Hepatocyte (in vitro differentiated cells): ENCODE measurements around the gene TEX51. TPM values are rescaled to one million over a fixed set of nuclear protein-coding genes. Genes with fewer than 3 reads are reported as not detected.

Experiments
- DNase-seq: peaks from one replicate; pipeline ENCODE4 v3.0.0-alpha.2; 2016; ENCODE audit warnings: low spot score
- H2AFZ ChIP-seq: fragments of 200-600 bp; sonication (generic); 2 replicates; pipeline ENCODE4 v1.6.0; 2016; ENCODE audit warnings: antibody characterized with exemption, mild to moderate bottlenecking
- H3K27ac ChIP-seq: fragments of 200-600 bp; sonication (generic); 2 replicates; pipeline ENCODE4 v1.5.1; 2016; ENCODE audit warnings: mild to moderate bottlenecking
- H3K27me3 ChIP-seq: fragments of 200-600 bp; sonication (generic); 2 replicates; pipeline ENCODE4 v1.6.1; 2016
- H3K36me3 ChIP-seq: fragments of 200-600 bp; sonication (generic); replicated peaks from 2 replicates; pipeline ENCODE4 v1.5.1; 2016; ENCODE audit warnings: low read depth; ENCODE audit not compliant: insufficient read depth
- H3K4me1 ChIP-seq: fragments of 200-600 bp; sonication (generic); 2 replicates; pipeline ENCODE4 v1.5.1; 2016; ENCODE audit warnings: mild to moderate bottlenecking, moderate library complexity; ENCODE audit not compliant: insufficient read depth
- H3K4me2 ChIP-seq: fragments of 200-600 bp; sonication (generic); 2 replicates; pipeline ENCODE4 v1.6.0; 2016
- H3K4me3 ChIP-seq: fragments of 200-600 bp; sonication (generic); 2 replicates; pipeline ENCODE4 v1.5.1; 2016; ENCODE audit warnings: mild to moderate bottlenecking
- H3K79me2 ChIP-seq: fragments of 200-600 bp; sonication (generic); 2 replicates; pipeline ENCODE4 v1.6.0; 2017; ENCODE audit warnings: mild to moderate bottlenecking
- H3K9me2 ChIP-seq: fragments of 200-600 bp; sonication (generic); replicated peaks from 2 replicates; pipeline ENCODE4 v1.6.0; 2017; ENCODE audit warnings: mild to moderate bottlenecking; ENCODE audit not compliant: insufficient read depth
- H3K9me3 ChIP-seq: fragments of 200-600 bp; sonication (generic); 2 replicates; pipeline ENCODE4 v1.5.1; 2016; ENCODE audit warnings: low read depth, mild to moderate bottlenecking
- H4K20me1 ChIP-seq: fragments of 200-600 bp; sonication (generic); 2 replicates; pipeline ENCODE4 v1.6.0; 2016; ENCODE audit warnings: mild to moderate bottlenecking; ENCODE audit not compliant: insufficient read depth, poor library complexity, severe bottlenecking
- EZH2 ChIP-seq: fragments of 200-600 bp; sonication (generic); IDR thresholded peaks from 2 replicates; pipeline ENCODE4 v1.6.1; 2016; ENCODE audit warnings: antibody characterized with exemption, mild to moderate bottlenecking, borderline replicate concordance
- EZH2phosphoT487 ChIP-seq: fragments of 200-600 bp; sonication (generic); IDR thresholded peaks from one replicate; pipeline ENCODE4 v1.6.1; 2018; ENCODE audit warnings: antibody characterized with exemption, mild to moderate bottlenecking, low read depth, moderate library complexity; ENCODE audit not compliant: unreplicated experiment, severe bottlenecking
- WGBS: methylation state at CpG from one replicate; pipeline ENCODE4 v1.1.6; 2016; ENCODE audit warnings: low lambda C conversion rate; ENCODE audit errors: missing lambda C conversion rate; 5-methylcytosine and 5-hydroxymethylcytosine counted together
- polyA plus RNA-seq: library from polyadenylated mRNA; unstranded; fragments of >200 nt; fragmentation: Nextera tagmentation; extraction: Ambion mirVana; gene quantifications from 2 replicates; pipeline ENCODE4 v1.2.1, GENCODE V29; 2016
- total RNA-seq: library from RNA; depleted of rRNA; stranded (reverse); fragments of >200 nt; gene quantifications from 2 replicates; pipeline ENCODE4 v1.2.3, GENCODE V29; 2014
- TF ChIP-seq, protein P1 (sequence below): fragments of 200-600 bp; sonication (generic); IDR thresholded peaks from 2 replicates; pipeline ENCODE4 v1.5.1; 2016; ENCODE audit warnings: antibody characterized with exemption, mild to moderate bottlenecking; ENCODE audit not compliant: poor library complexity

TEX51 gene
- total and polyA plus RNA-seq, 2 experiments from 2014 or later = not detected

- Histone ChIP-seq H3K9me2 (no peaks in the 10 kb centered on the region), H3K27me3 (no peaks in the 10 kb centered on the region), H3K4me1 (peaks cover 6% of the 10 kb centered on the region), H3K36me3 (no peaks in the 10 kb centered on the region), H2AFZ (peak overlapping the region; percentile 63), H3K4me3 (no peak overlapping the region), H4K20me1 (no peaks in the 10 kb centered on the region), H3K79me2 (no peaks in the 10 kb centered on the region), H3K9me3 (no peaks in the 10 kb centered on the region), H3K27ac (no peak overlapping the region), H3K4me2 (peak overlapping the region; percentile 84)
- 91% methylated on average over 18 of the region's 18 CpGs for WGBS
- TF ChIP-seq, protein P1, sequence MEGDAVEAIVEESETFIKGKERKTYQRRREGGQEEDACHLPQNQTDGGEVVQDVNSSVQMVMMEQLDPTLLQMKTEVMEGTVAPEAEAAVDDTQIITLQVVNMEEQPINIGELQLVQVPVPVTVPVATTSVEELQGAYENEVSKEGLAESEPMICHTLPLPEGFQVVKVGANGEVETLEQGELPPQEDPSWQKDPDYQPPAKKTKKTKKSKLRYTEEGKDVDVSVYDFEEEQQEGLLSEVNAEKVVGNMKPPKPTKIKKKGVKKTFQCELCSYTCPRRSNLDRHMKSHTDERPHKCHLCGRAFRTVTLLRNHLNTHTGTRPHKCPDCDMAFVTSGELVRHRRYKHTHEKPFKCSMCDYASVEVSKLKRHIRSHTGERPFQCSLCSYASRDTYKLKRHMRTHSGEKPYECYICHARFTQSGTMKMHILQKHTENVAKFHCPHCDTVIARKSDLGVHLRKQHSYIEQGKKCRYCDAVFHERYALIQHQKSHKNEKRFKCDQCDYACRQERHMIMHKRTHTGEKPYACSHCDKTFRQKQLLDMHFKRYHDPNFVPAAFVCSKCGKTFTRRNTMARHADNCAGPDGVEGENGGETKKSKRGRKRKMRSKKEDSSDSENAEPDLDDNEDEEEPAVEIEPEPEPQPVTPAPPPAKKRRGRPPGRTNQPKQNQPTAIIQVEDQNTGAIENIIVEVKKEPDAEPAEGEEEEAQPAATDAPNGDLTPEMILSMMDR = no peak
- TF ChIP-seq EZH2 (no peak), EZH2phosphoT487 (no peak)
- no peak for DNase-seq
Observed at GRCh38 chr2:126885751-126886210, 12.9 kb upstream of the TEX51 start.

GRCh38 chr2:126886211-126886915 is 12.3 kb upstream of the TEX51 start:
- Histone ChIP-seq H3K4me2 (peak overlapping the region; percentile 84), H3K27me3 (no peaks in the 10 kb centered on the region), H2AFZ (peak overlapping the region; percentile 63), H3K9me2 (no peaks in the 10 kb centered on the region), H3K36me3 (no peaks in the 10 kb centered on the region), H3K27ac (no peak overlapping the region), H3K9me3 (no peaks in the 10 kb centered on the region), H3K4me3 (no peak overlapping the region), H3K4me1 (peaks cover 6% of the 10 kb centered on the region), H4K20me1 (no peaks in the 10 kb centered on the region), H3K79me2 (no peaks in the 10 kb centered on the region)
- no peak for TF ChIP-seq EZH2phosphoT487
- TF ChIP-seq, protein P1 = peak; percentile 77
- no peak for TF ChIP-seq EZH2
- WGBS = 26% methylated on average over 30 of the region's 40 CpGs
- peak; percentile 85 for DNase-seq

- no peaks in the 10 kb centered on the region for H3K27me3 ChIP-seq
- no peaks in the 10 kb centered on the region for H3K36me3 ChIP-seq
- H2AFZ ChIP-seq = peak overlapping the region; percentile 63
- H3K4me1 ChIP-seq = peaks cover 6% of the 10 kb centered on the region
- no peaks in the 10 kb centered on the region for H4K20me1 ChIP-seq
- whole genome bisulfite sequencing = 89% methylated on average over 13 of the region's 13 CpGs
- no peaks in the 10 kb centered on the region for H3K9me3 ChIP-seq
- H3K4me3 ChIP-seq = no peak overlapping the region
- no peak for TF ChIP-seq EZH2
- TF ChIP-seq EZH2phosphoT487 = no peak
- TF ChIP-seq, protein P1 = no peak
- peak overlapping the region; percentile 84 for H3K4me2 ChIP-seq
- DNase-seq = no peak
- H3K27ac ChIP-seq = no peak overlapping the region
- no peaks in the 10 kb centered on the region for H3K9me2 ChIP-seq
- no peaks in the 10 kb centered on the region for H3K79me2 ChIP-seq
Observed at GRCh38 chr2:126886916-126887280, 11.8 kb upstream of the TEX51 start.
